IMR-90 (cell line): ENCODE measurements around the gene FAM168A.

Experiments used
- CTCF ChIP-seq: conservative IDR thresholded peaks from 2 replicates; pipeline ENCODE4 v1.5.1; 2012; ENCODE audit warnings: mild to moderate bottlenecking, low read depth, low read length, improper control_type of control experiment
- POLR2A ChIP-seq: IDR thresholded peaks from 2 replicates; pipeline ENCODE4 v1.6.1; 2012; ENCODE audit warnings: mild to moderate bottlenecking, low read depth, low read length
- RCOR1 ChIP-seq: IDR thresholded peaks from 2 replicates; pipeline ENCODE4 v1.6.1; 2012; ENCODE audit warnings: mild to moderate bottlenecking, low read length, improper control_type of control experiment; ENCODE audit not compliant: insufficient replicate concordance
- RFX5 ChIP-seq: IDR thresholded peaks from 2 replicates; pipeline ENCODE4 v1.8.0; 2012; ENCODE audit warnings: low read depth, mild to moderate bottlenecking, low read length, moderate library complexity

- TF ChIP-seq RFX5 (no peak), CTCF (no peak), POLR2A (no peak), RCOR1 (no peak)
Measured at GRCh38 chr11:73415854-73416615, 181.9 kb downstream of the FAM168A start.
